Measurements from ENCODE around the gene PSENEN.

GRCh38 chr19:35755550-35756376 lies 10.3 kb downstream of the PSENEN start:
- TF ChIP-seq POLR2AphosphoS5 (IDR thresholded peaks at IDR 0.05) (peak; percentile 29 to 65 (median 63)), POLR2A (IDR thresholded peaks at IDR 0.05) (no peak)
